GM12878 (cell line): ENCODE results near the gene GP9.

ENCODE experiments used
- CTCF ChIP-seq, 3 experiments: IDR thresholded peaks in 2 of 3; conservative IDR thresholded peaks in 1 of 3; 2 replicates each; pipeline ENCODE4 v1.5.1; 2011; ENCODE audit warnings: low read depth in 3 of 3, low read length in 3 of 3, mild to moderate bottlenecking in 3 of 3, control low read depth in 2 of 3, moderate library complexity in 2 of 3, inconsistent platforms in 1 of 3, mixed read lengths in 1 of 3; ENCODE audit not compliant: control insufficient read depth in 2 of 3, insufficient read depth in 1 of 3; ENCODE audit errors: extremely low read depth in 1 of 3
- EP300 ChIP-seq, 2 experiments: fragments of 150-350 bp in 1 of 2; IDR thresholded peaks; 2 replicates each; pipeline ENCODE4 v1.6.1; 2011 to 2012; ENCODE audit warnings: low read depth in 2 of 2, low read length in 2 of 2, borderline replicate concordance in 1 of 2, improper control_type of control experiment in 1 of 2, inconsistent platforms in 1 of 2; ENCODE audit not compliant: control insufficient read depth in 1 of 2
- HDAC6 ChIP-seq: fragments of 200-600 bp; sonication (generic); IDR thresholded peaks from one replicate; pipeline ENCODE4 v1.8.0; 2017; ENCODE audit warnings: antibody characterized with exemption; ENCODE audit not compliant: unreplicated experiment
- KDM1A ChIP-seq: fragments of 200-600 bp; sonication (generic); IDR thresholded peaks from 2 replicates; pipeline ENCODE4 v1.6.1; 2016; ENCODE audit warnings: borderline replicate concordance
- SRF ChIP-seq, 2 experiments: IDR thresholded peaks; 2 replicates each; pipeline ENCODE4 v1.6.1; 2011; ENCODE audit warnings: low read depth in 2 of 2, low read length in 2 of 2, mild to moderate bottlenecking in 1 of 2, moderate library complexity in 1 of 2
- USF1 ChIP-seq: IDR thresholded peaks from 2 replicates; pipeline ENCODE4 v1.6.1; 2011; ENCODE audit warnings: borderline replicate concordance, low read depth, mild to moderate bottlenecking, moderate library complexity, mixed read lengths, low read length; ENCODE audit not compliant: insufficient read depth; ENCODE audit errors: extremely low read length
- ZBTB40 ChIP-seq: fragments of 450-650 bp; IDR thresholded peaks from 2 replicates; pipeline ENCODE4 v1.6.1; 2016; ENCODE audit warnings: mild to moderate bottlenecking, moderate library complexity, borderline replicate concordance
- ZZZ3 ChIP-seq: IDR thresholded peaks from 2 replicates; pipeline ENCODE4 v1.6.1; 2011; ENCODE audit warnings: low read depth; ENCODE audit not compliant: control insufficient read depth, insufficient read length

GRCh38 chr3:129036222-129037092, 24.1 kb upstream of the GP9 start:
- no peak for TF ChIP-seq USF1
- no peak for TF ChIP-seq HDAC6
- TF ChIP-seq EP300 (IDR thresholded peaks at IDR 0.05; ENCODE audit: borderline replicate concordance in 1 of 2, control insufficient read depth in 1 of 2, low read depth in 2 of 2, low read length in 2 of 2), result no peak
- no peak for TF ChIP-seq KDM1A
- no peak for TF ChIP-seq CTCF (IDR thresholded peaks at IDR 0.05 in 2 of 3, conservative IDR thresholded peaks at IDR 0.05 in 1 of 3; ENCODE audit: control insufficient read depth in 2 of 3, extremely low read depth in 1 of 3, insufficient read depth in 1 of 3, low read depth in 3 of 3, low read length in 3 of 3)
- TF ChIP-seq ZBTB40, result no peak
- no peak for TF ChIP-seq ZZZ3
- no peak for TF ChIP-seq SRF (IDR thresholded peaks at IDR 0.05; ENCODE audit: low read depth in 2 of 2, low read length in 2 of 2)
